Stomach (tissue), 19 donors: Measurements from ENCODE around the gene CDK5R2. TPM values are rescaled to one million over a fixed set of nuclear protein-coding genes. Genes with fewer than 3 reads are reported as not detected.

Experiments used
- DNase-seq, 2 donors: peaks; one replicate each; pipeline versions ENCODE4 v3.0.0 to v3.0.0-alpha.2; 2013 to 2019
- H3K27ac ChIP-seq, 5 donors: fragments of 200-600 bp in 4 of 5; sonication (generic) in 4 of 5; one replicate each; pipeline ENCODE4 v1.5.1; 2013 to 2019; ENCODE audit warnings: mild to moderate bottlenecking in 1 of 5, moderate library complexity in 1 of 5
- H3K27me3 ChIP-seq, 3 donors: fragments of 200-600 bp; sonication (generic); one replicate each; pipeline ENCODE4 v1.5.1; 2017 to 2019; ENCODE audit warnings: mixed run types in 1 of 3
- H3K36me3 ChIP-seq, 4 donors: fragments of 200-600 bp; sonication (generic); 1 replicate in 3 of 4; 2 replicates in 1 of 4; pipeline ENCODE4 v1.5.1; 2016 to 2019
- H3K4me1 ChIP-seq, 4 donors: fragments of 200-600 bp; sonication (generic); one replicate each; pipeline ENCODE4 v1.5.1; 2016 to 2019
- H3K4me3 ChIP-seq, 4 donors: fragments of 200-600 bp; sonication (generic) in 3 of 4; one replicate each; pipeline ENCODE4 v1.5.1; 2016 to 2019; ENCODE audit warnings: mild to moderate bottlenecking in 1 of 4
- H3K9me3 ChIP-seq, 4 donors: fragments of 200-600 bp; sonication (generic); one replicate each; pipeline ENCODE4 v1.5.1; 2016 to 2019
- EP300 ChIP-seq: sonication (generic); formaldehyde crosslinking; IDR thresholded peaks from one replicate; pipeline ENCODE4 v1.6.1; 2017; ENCODE audit warnings: antibody characterized with exemption
- POLR2A ChIP-seq, 4 donors: fragments of 450-650 bp; IDR thresholded peaks; one replicate each; pipeline ENCODE4 v1.6.1; 2016; ENCODE audit warnings: antibody characterized with exemption in 4 of 4, control low read depth in 2 of 4, mild to moderate bottlenecking in 1 of 4, moderate library complexity in 1 of 4
- POLR2AphosphoS5 ChIP-seq, 3 donors: sonication (generic); formaldehyde crosslinking; IDR thresholded peaks; one replicate each; pipeline ENCODE4 v1.6.1; 2016; ENCODE audit warnings: antibody characterized with exemption in 3 of 3
- WGBS, 5 donors: extraction: QIAGEN DNeasy Blood & Tissue Kit in 3 of 5; methylation state at CpG; one replicate each; pipeline versions ENCODE4 v1.1.5 to v1.1.7; 2013 to 2018; 5-methylcytosine and 5-hydroxymethylcytosine counted together
- intact Hi-C: fragments of 100-400 bp; cut with DNase I; formaldehyde crosslinking; loops from one replicate; pipeline ENCODE4 v1.15.1; 2023; ENCODE audit warnings: low total_unique reads
- long read RNA-seq, 10 donors: transcript quantifications; one replicate each; lab custom pipeline, GENCODE V29; 2026
- polyA plus RNA-seq, 3 donors: library from polyadenylated mRNA; stranded (reverse); fragments of 200-250 nt; gene quantifications; one replicate each; pipeline ENCODE4 v1.2.3, GENCODE V29; 2013
- total RNA-seq, 5 donors: library from RNA; depleted of rRNA; stranded (reverse); fragments of >200 nt; gene quantifications; one replicate each; pipeline versions ENCODE4 v1.1.0 to v1.2.3, GENCODE V29; 2014 to 2016
- TF ChIP-seq, protein P1 (sequence below), 7 experiments: fragments of 450-650 bp in 4 of 7; fragments of 200-600 bp in 3 of 7; sonication (generic) in 3 of 7; IDR thresholded peaks; one replicate each; pipeline ENCODE4 v1.5.1; 2016 to 2019; ENCODE audit warnings: antibody characterized with exemption in 7 of 7, control low read depth in 2 of 7, mild to moderate bottlenecking in 1 of 7
- donor health status: healthy with polysubstance abuse.
- donor health status: Bipolar disorder and iron deficiency.
- donor health status: healthy.

Gene CDK5R2
- total RNA-seq (under 1 TPM in 3 of 5 donors, not detected in 2; 0.37 to 0.58 (median 0.45) TPM), polyA plus RNA-seq (under 1 TPM; 0.20 to 0.56 (median 0.46) TPM)
- long read RNA-seq, donor 1, partial matches to known transcripts, result 0 of 4 reads
- long read RNA-seq, donor 1, other reads (novel, unspliced or antisense), result 0 of 4 reads
- long read RNA-seq, donor 2, partial matches to known transcripts, result 0 of 3 reads
- long read RNA-seq, donor 2, other reads (novel, unspliced or antisense), result 0 of 3 reads
- long read RNA-seq, donor 3, partial matches to known transcripts, result 0 of 2 reads
- long read RNA-seq, donor 3, other reads (novel, unspliced or antisense), result 0 of 2 reads
- long read RNA-seq, donor 4, result 0 reads
- long read RNA-seq, donor 5, partial matches to known transcripts, result 0 of 4 reads
- long read RNA-seq, donor 5, other reads (novel, unspliced or antisense), result 0 of 4 reads
- long read RNA-seq, donor 6, result 0 reads
- long read RNA-seq, donor 7, transcript CDK5R2-201 (1 exons, 2,508 nt), result major isoform, 7 of 7 reads
- long read RNA-seq, donor 7, partial matches to known transcripts, result 0 of 7 reads
- long read RNA-seq, donor 7, other reads (novel, unspliced or antisense), result 0 of 7 reads
- long read RNA-seq, donor 8, partial matches to known transcripts, result 0 of 1 reads
- long read RNA-seq, donor 8, other reads (novel, unspliced or antisense), result 0 of 1 reads
- long read RNA-seq, donor 9, partial matches to known transcripts, result 0 of 4 reads
- long read RNA-seq, donor 9, other reads (novel, unspliced or antisense), result 0 of 4 reads
- long read RNA-seq, donor 10, partial matches to known transcripts, result 0 of 1 reads
- long read RNA-seq, donor 10, other reads (novel, unspliced or antisense), result 0 of 1 reads

DNA sequence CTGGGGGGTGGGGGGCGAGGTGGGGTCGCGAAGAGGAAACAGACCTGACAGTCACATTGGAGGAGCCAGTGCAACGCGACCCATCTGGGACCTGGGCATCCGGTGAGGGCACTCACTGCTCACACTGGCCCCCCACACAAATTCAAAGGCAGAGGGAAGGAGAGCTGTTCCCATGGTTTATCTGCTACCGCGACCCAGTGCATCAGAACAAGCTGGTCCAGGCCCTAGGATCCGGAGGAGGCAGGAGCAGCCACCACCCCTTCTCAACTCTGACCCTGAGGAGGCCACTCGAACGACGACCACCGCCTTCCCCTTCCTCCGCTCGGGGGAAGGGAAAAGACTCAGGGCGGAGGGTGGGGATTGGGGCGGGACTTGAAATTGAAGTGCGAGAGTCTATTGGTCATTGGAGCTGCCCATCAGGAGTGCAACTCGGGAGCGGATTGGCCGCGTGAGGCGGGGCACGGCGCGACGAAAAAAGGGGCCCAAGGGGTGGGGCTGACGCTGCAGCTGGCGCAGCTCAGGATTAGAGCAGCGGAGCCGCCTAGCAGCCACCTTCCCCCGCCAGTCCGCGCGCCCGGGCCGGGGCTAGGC, at the start of gene CDK5R2:
Gene CDK5R2 (plus strand): TSS at position 526 of the 591 bp plus-strand sequence. CDS start 155 bp downstream, outside the sequence.
- WGBS, 5 donors, result 3 to 5% (median 3%) methylated on average over 16 to 37 of the region's 37 CpGs
- Histone ChIP-seq H3K4me1 (peaks cover 17 to 31% (median 30%) of the 10 kb centered on the region in 4 donors), H3K27ac (peak within 1 kb of the TSS in 3 of 5 donors; percentile 16 to 52 (median 39)), H3K36me3 (no peaks in the 10 kb centered on the region), H3K4me3 (peak within 1 kb of the TSS; percentile 36 to 54 (median 46)), H3K27me3 (peaks cover 44 to 100% (median 66%) of the 10 kb centered on the region in 3 donors), H3K9me3 (peaks cover 0 to 8% (median 0%) of the 10 kb centered on the region in 4 donors)
- intact Hi-C loops, result no loop called here
- peak; percentile 65 to 95 for DNase-seq
- TF ChIP-seq EP300, result no peak
- no peak for TF ChIP-seq POLR2A (IDR thresholded peaks at IDR 0.05)
- no peak for TF ChIP-seq POLR2AphosphoS5 (IDR thresholded peaks at IDR 0.05)
- TF ChIP-seq, protein P1, sequence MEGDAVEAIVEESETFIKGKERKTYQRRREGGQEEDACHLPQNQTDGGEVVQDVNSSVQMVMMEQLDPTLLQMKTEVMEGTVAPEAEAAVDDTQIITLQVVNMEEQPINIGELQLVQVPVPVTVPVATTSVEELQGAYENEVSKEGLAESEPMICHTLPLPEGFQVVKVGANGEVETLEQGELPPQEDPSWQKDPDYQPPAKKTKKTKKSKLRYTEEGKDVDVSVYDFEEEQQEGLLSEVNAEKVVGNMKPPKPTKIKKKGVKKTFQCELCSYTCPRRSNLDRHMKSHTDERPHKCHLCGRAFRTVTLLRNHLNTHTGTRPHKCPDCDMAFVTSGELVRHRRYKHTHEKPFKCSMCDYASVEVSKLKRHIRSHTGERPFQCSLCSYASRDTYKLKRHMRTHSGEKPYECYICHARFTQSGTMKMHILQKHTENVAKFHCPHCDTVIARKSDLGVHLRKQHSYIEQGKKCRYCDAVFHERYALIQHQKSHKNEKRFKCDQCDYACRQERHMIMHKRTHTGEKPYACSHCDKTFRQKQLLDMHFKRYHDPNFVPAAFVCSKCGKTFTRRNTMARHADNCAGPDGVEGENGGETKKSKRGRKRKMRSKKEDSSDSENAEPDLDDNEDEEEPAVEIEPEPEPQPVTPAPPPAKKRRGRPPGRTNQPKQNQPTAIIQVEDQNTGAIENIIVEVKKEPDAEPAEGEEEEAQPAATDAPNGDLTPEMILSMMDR (IDR thresholded peaks at IDR 0.05), result no peak

- intact Hi-C loops, result no loop called here
- Histone ChIP-seq H3K27ac (no peak overlapping the region), H3K4me3 (no peak overlapping the region), H3K27me3 (peaks cover 0 to 19% (median 0%) of the 10 kb centered on the region in 3 donors), H3K36me3 (no peaks in the 10 kb centered on the region), H3K4me1 (peaks cover 0 to 18% (median 14%) of the 10 kb centered on the region in 4 donors), H3K9me3 (no peaks in the 10 kb centered on the region)
- TF ChIP-seq POLR2AphosphoS5 (IDR thresholded peaks at IDR 0.05) (no peak), EP300 (no peak), POLR2A (IDR thresholded peaks at IDR 0.05) (no peak)
- TF ChIP-seq, protein P1 (IDR thresholded peaks at IDR 0.05), result no peak
- DNase-seq, result no peak
- 90 to 96% (median 92%) methylated on average over 6 of the region's 6 CpGs for WGBS, 5 donors
Observed at GRCh38 chr2:218910741-218911140, 48.7 kb upstream of the CDK5R2 start.

- no peaks in the 10 kb centered on the region for H3K4me1 ChIP-seq
- no peaks in the 10 kb centered on the region for H3K36me3 ChIP-seq
- H3K4me3 ChIP-seq, result no peak overlapping the region
- peaks cover 0 to 58% (median 9%) of the 10 kb centered on the region in 3 donors for H3K27me3 ChIP-seq
- 84 to 98% (median 92%) methylated on average over 1 of the region's 1 CpG for WGBS, 5 donors
- no peak overlapping the region for H3K27ac ChIP-seq
- peaks cover 0 to 13% (median 3%) of the 10 kb centered on the region in 4 donors for H3K9me3 ChIP-seq
- no peak for TF ChIP-seq POLR2AphosphoS5 (IDR thresholded peaks at IDR 0.05)
- DNase-seq, result no peak
- intact Hi-C loops, result no loop called here
Observed at GRCh38 chr2:218920504-218920903, 39.0 kb upstream of the CDK5R2 start.

DNA sequence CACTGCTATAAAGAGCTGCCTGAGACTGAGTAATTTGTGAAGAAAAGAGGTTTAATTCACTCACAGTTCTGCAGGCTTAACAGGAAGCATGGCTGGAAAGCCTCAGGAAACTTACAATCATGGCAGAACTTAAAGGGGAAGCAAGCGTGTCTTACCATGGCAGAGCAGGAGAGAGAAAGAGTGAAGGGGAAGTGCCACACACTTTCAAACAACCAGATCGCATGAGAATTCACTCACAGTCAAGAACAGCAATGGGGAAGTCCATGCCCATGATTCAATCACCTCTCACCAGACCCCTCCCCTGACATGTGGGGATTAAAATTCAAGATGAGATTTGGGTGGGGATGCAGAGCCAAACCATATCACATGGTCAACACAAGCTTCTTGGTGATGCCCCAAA, 34.7 kb upstream of the CDK5R2 start:
- H3K4me1 ChIP-seq, result no peaks in the 10 kb centered on the region
- H3K27ac ChIP-seq, result no peak overlapping the region
- WGBS, 5 donors, result 78 to 92% (median 91%) methylated on average over 2 of the region's 2 CpGs
- H3K27me3 ChIP-seq, result peaks cover 0 to 71% (median 13%) of the 10 kb centered on the region in 3 donors
- no peak overlapping the region for H3K4me3 ChIP-seq
- DNase-seq, result no peak
- TF ChIP-seq, protein P1 (IDR thresholded peaks at IDR 0.05), result no peak
- H3K9me3 ChIP-seq, result peaks cover 0 to 13% (median 3%) of the 10 kb centered on the region in 4 donors
- H3K36me3 ChIP-seq, result no peaks in the 10 kb centered on the region
- intact Hi-C loops, result no loop called here
